ENCODE measurements around the gene SIK2. TPM values are rescaled to one million over a fixed set of nuclear protein-coding genes. Genes with fewer than 3 reads are reported as not detected.

Gene SIK2
- total and polyA plus RNA-seq, 9 of the 15 experiments (the other 6 are each of a cell fraction or from before 2014, with no cell fraction given) = 0.74 to 11.6 (median 3.8) TPM

- TF ChIP-seq, protein P1, sequence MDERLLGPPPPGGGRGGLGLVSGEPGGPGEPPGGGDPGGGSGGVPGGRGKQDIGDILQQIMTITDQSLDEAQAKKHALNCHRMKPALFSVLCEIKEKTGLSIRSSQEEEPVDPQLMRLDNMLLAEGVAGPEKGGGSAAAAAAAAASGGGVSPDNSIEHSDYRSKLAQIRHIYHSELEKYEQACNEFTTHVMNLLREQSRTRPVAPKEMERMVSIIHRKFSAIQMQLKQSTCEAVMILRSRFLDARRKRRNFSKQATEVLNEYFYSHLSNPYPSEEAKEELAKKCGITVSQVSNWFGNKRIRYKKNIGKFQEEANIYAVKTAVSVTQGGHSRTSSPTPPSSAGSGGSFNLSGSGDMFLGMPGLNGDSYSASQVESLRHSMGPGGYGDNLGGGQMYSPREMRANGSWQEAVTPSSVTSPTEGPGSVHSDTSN (CRISPR knock-in tag; IDR thresholded peaks at IDR 0.05; ENCODE audit: low read depth) = no peak
- TF ChIP-seq, protein P1 (tag; conservative IDR thresholded peaks at IDR 0.05; ENCODE audit: low read depth) = 0 out of 2 replicates have a peak, but pooled peaks have one; percentile 21
- TF ChIP-seq CTCF (IDR thresholded peaks at IDR 0.05 in 2 of 3, conservative IDR thresholded peaks at IDR 0.05 in 1 of 3; ENCODE audit: insufficient read depth in 2 of 3, low read depth in 1 of 3, low read length in 3 of 3) = peak; percentile 71 to 90 (median 75)
- TF ChIP-seq, protein P2, sequence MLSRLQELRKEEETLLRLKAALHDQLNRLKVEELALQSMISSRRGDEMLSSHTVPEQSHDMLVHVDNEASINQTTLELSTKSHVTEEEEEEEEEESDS (CRISPR knock-in tag; IDR thresholded peaks at IDR 0.05) = no peak
- TF ChIP-seq, protein P3, sequence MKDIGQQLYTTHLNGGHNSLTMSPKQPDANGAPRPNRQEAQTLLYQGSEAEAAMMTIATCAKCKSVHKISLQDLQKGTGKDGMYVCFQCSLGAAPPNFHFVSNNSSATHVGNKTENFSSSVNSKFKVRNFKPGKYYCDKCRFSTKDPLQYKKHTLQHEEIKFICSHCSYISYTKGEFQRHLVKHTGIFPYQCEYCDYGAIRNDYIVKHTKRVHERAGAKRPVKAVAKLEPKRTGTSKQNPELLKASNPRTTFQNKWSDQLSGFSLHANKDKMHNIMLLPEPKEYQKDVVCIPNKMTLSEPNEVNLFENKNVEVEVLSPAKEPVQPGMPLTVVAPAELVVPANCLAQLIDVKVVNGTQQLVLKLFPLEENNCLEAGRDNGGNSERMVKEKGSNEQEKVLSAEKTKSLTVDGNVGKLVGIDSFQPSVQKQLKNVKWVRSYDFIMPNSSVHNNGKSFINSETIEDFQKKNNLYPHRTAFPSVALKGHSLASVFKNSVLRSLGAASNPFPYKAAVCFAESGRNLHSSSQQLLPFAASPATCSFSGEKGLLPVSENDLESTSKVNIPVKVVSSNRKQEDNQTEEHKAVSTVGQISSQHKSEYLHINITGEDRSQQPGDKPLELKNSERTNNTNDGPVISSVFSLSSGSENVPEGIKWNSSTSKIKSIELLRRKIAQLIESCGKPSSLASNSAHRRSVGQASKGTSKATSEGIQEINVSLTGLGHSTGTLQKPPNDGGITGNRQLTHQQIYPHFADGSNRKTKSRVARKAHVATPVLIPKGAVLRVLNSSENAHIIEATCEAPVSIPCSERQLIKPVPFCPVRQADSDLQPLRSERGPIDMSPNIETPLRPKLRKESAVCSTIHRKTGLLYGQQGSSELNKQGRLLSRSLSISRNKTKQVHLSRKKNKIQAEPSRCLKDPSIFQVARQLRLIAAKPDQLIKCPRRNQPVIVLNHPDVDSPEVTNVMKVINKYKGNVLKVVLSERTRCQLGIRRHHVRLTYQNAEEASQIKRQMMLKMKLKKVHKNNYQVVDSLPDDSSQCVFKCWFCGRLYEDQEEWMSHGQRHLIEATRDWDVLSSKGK (CRISPR knock-in tag; IDR thresholded peaks at IDR 0.05) = no peak
- TF ChIP-seq XRCC4 (IDR thresholded peaks at IDR 0.05; ENCODE audit: extremely low read depth, insufficient read depth, insufficient read length) = no peak
- TF ChIP-seq RB1 (IDR thresholded peaks at IDR 0.05; ENCODE audit: low read depth) = 0 out of 2 replicates have a peak, but pooled peaks have one; percentile 17
- peak; percentile 20 for TF ChIP-seq MEIS2 (IDR thresholded peaks at IDR 0.05; ENCODE audit: partially characterized antibody)
- TF ChIP-seq SMC3 (conservative IDR thresholded peaks at IDR 0.05; ENCODE audit: insufficient read depth, low read depth, low read length) = peak; percentile 92
- TF ChIP-seq CREM (IDR thresholded peaks at IDR 0.05; ENCODE audit: low read depth) = peak; percentile 37; the same call in 1 of the 2 replicates
- peak; percentile 75 for TF ChIP-seq CC2D1A (IDR thresholded peaks at IDR 0.05)
These were observed 175.1 kb downstream of the SIK2 start (continued) for GRCh38 chr11:111777094-111778046.
